Activated naive CD8-positive, alpha-beta T cell (primary cell): ENCODE measurements around the gene NT5DC1.
"Not testable (repeated sequence)": the region's sequence is repeated elsewhere in the genome, so short reads cannot be mapped to it uniquely, and the experiment has no call there.

Experiments used
- H3K27ac Mint-ChIP-seq: one replicate; pipeline ENCODE4 v1.8.0; 2021; ENCODE audit warnings: mixed read lengths
- H3K27me3 Mint-ChIP-seq: one replicate; pipeline ENCODE4 v1.8.0; 2021; ENCODE audit warnings: mixed read lengths
- H3K36me3 Mint-ChIP-seq: one replicate; pipeline ENCODE4 v1.8.0; 2021; ENCODE audit warnings: mixed read lengths
- H3K4me1 Mint-ChIP-seq: one replicate; pipeline ENCODE4 v1.8.0; 2021; ENCODE audit warnings: low read depth, mixed read lengths
- H3K4me3 Mint-ChIP-seq: one replicate; pipeline ENCODE4 v1.8.0; 2021; ENCODE audit warnings: mild to moderate bottlenecking, mixed read lengths
- H3K9me3 Mint-ChIP-seq: one replicate; pipeline ENCODE4 v1.8.0; 2021; ENCODE audit warnings: low read depth, mixed read lengths

Gene NT5DC1

GRCh38 chr6:116074732-116075390 is 25.8 kb upstream of the NT5DC1 start:
- Mint-ChIP-seq H3K4me3 (no peak overlapping the region), H3K27me3 (peaks cover 5% of the 10 kb centered on the region), H3K4me1 (no peaks in the 10 kb centered on the region), H3K9me3 (no peaks in the 10 kb centered on the region), H3K27ac (no peak overlapping the region), H3K36me3 (no peaks in the 10 kb centered on the region)

GRCh38 chr6:116078522-116078921 is 22.1 kb upstream of the NT5DC1 start:
- Mint-ChIP-seq H3K4me1 (no peaks in the 10 kb centered on the region), H3K9me3 (no peaks in the 10 kb centered on the region), H3K36me3 (no peaks in the 10 kb centered on the region), H3K27ac (no peak overlapping the region), H3K4me3 (no peak overlapping the region), H3K27me3 (peaks cover 18% of the 10 kb centered on the region)

- H3K36me3 Mint-ChIP-seq, result no peaks in the 10 kb centered on the region
- H3K27me3 Mint-ChIP-seq, result peaks cover 18% of the 10 kb centered on the region
- no peaks in the 10 kb centered on the region for H3K4me1 Mint-ChIP-seq
- no peaks in the 10 kb centered on the region for H3K9me3 Mint-ChIP-seq
- no peak overlapping the region for H3K4me3 Mint-ChIP-seq
- H3K27ac Mint-ChIP-seq, result no peak overlapping the region
Measured at GRCh38 chr6:116078945-116079344, 21.7 kb upstream of the NT5DC1 start.

GRCh38 chr6:116083052-116083451 is 17.6 kb upstream of the NT5DC1 start:
- Mint-ChIP-seq H3K27ac (no peak overlapping the region), H3K9me3 (no peaks in the 10 kb centered on the region), H3K27me3 (peaks cover 21% of the 10 kb centered on the region), H3K4me3 (no peak overlapping the region), H3K4me1 (no peaks in the 10 kb centered on the region), H3K36me3 (no peaks in the 10 kb centered on the region)

- H3K27ac Mint-ChIP-seq, result no peak overlapping the region
- H3K9me3 Mint-ChIP-seq, result no peaks in the 10 kb centered on the region
- H3K4me1 Mint-ChIP-seq, result no peaks in the 10 kb centered on the region
- H3K27me3 Mint-ChIP-seq, result peaks cover 16% of the 10 kb centered on the region
- H3K4me3 Mint-ChIP-seq, result no peak overlapping the region
- no peaks in the 10 kb centered on the region for H3K36me3 Mint-ChIP-seq
Measured at GRCh38 chr6:116084284-116084683, 16.4 kb upstream of the NT5DC1 start.

GRCh38 chr6:116087437-116088027 is 13.1 kb upstream of the NT5DC1 start:
- Mint-ChIP-seq H3K27ac (no peak overlapping the region), H3K4me1 (peaks cover 3% of the 10 kb centered on the region), H3K36me3 (no peaks in the 10 kb centered on the region), H3K27me3 (peaks cover 5% of the 10 kb centered on the region), H3K4me3 (no peak overlapping the region), H3K9me3 (no peaks in the 10 kb centered on the region)

- Mint-ChIP-seq H3K4me1 (peaks cover 3% of the 10 kb centered on the region), H3K27ac (no peak overlapping the region), H3K27me3 (peaks cover 2% of the 10 kb centered on the region), H3K36me3 (no peaks in the 10 kb centered on the region), H3K9me3 (no peaks in the 10 kb centered on the region), H3K4me3 (no peak overlapping the region)
Measured at GRCh38 chr6:116088946-116089345, 11.7 kb upstream of the NT5DC1 start.

- Mint-ChIP-seq H3K9me3 (no peaks in the 10 kb centered on the region), H3K4me3 (no peak overlapping the region), H3K27ac (no peak overlapping the region), H3K4me1 (peaks cover 3% of the 10 kb centered on the region), H3K27me3 (no peaks in the 10 kb centered on the region), H3K36me3 (peaks cover 3% of the 10 kb centered on the region)
Measured at GRCh38 chr6:116090251-116090650, 10.4 kb upstream of the NT5DC1 start.

- H3K27ac Mint-ChIP-seq, result no peak overlapping the region
- H3K27me3 Mint-ChIP-seq, result no peaks in the 10 kb centered on the region
- peaks cover 9% of the 10 kb centered on the region for H3K36me3 Mint-ChIP-seq
- peaks cover 10% of the 10 kb centered on the region for H3K9me3 Mint-ChIP-seq
- H3K4me3 Mint-ChIP-seq, result no peak overlapping the region
- peaks cover 3% of the 10 kb centered on the region for H3K4me1 Mint-ChIP-seq
Measured at GRCh38 chr6:116094041-116094440, 6.6 kb upstream of the NT5DC1 start.

- not testable (repeated sequence) for H3K9me3 Mint-ChIP-seq, H3K4me3 Mint-ChIP-seq, H3K27me3 Mint-ChIP-seq, H3K27ac Mint-ChIP-seq, H3K36me3 Mint-ChIP-seq
- peaks cover 11% of the 10 kb centered on the region for H3K4me1 Mint-ChIP-seq
Measured at GRCh38 chr6:116096048-116096759, 4.4 kb upstream of the NT5DC1 start.

- peaks cover 10% of the 10 kb centered on the region for H3K9me3 Mint-ChIP-seq
- H3K27ac Mint-ChIP-seq, result no peak overlapping the region
- peaks cover 9% of the 10 kb centered on the region for H3K36me3 Mint-ChIP-seq
- H3K27me3 Mint-ChIP-seq, result no peaks in the 10 kb centered on the region
- H3K4me3 Mint-ChIP-seq, result no peak overlapping the region
- H3K4me1 Mint-ChIP-seq, result peaks cover 21% of the 10 kb centered on the region
Measured at GRCh38 chr6:116096979-116097816, 3.5 kb upstream of the NT5DC1 start.

GRCh38 chr6:116099036-116099435 is 1.6 kb upstream of the NT5DC1 start:
- peaks cover 10% of the 10 kb centered on the region for H3K9me3 Mint-ChIP-seq
- peaks cover 38% of the 10 kb centered on the region for H3K4me1 Mint-ChIP-seq
- no peaks in the 10 kb centered on the region for H3K27me3 Mint-ChIP-seq
- H3K4me3 Mint-ChIP-seq, result no peak overlapping the region
- peaks cover 12% of the 10 kb centered on the region for H3K36me3 Mint-ChIP-seq
- H3K27ac Mint-ChIP-seq, result no peak overlapping the region

- Mint-ChIP-seq H3K27me3 (no peaks in the 10 kb centered on the region), H3K27ac (peak overlapping the region; percentile 92), H3K9me3 (peaks cover 1% of the 10 kb centered on the region), H3K4me3 (peak overlapping the region; percentile 94), H3K4me1 (peaks cover 61% of the 10 kb centered on the region), H3K36me3 (peaks cover 3% of the 10 kb centered on the region)
Measured at GRCh38 chr6:116101302-116101718, 657 bp downstream of the NT5DC1 start.

- Mint-ChIP-seq H3K4me3 (peak overlapping the region; percentile 94), H3K36me3 (peaks cover 2% of the 10 kb centered on the region), H3K27me3 (no peaks in the 10 kb centered on the region), H3K27ac (peak overlapping the region; percentile 92), H3K4me1 (peaks cover 63% of the 10 kb centered on the region), H3K9me3 (no peaks in the 10 kb centered on the region)
Measured at GRCh38 chr6:116101790-116102189, 1.1 kb downstream of the NT5DC1 start.

GRCh38 chr6:116102873-116103272 is 2.2 kb downstream of the NT5DC1 start:
- Mint-ChIP-seq H3K4me3 (peak overlapping the region; percentile 94), H3K4me1 (peaks cover 63% of the 10 kb centered on the region), H3K36me3 (peaks cover 2% of the 10 kb centered on the region), H3K9me3 (no peaks in the 10 kb centered on the region), H3K27ac (no peak overlapping the region), H3K27me3 (no peaks in the 10 kb centered on the region)
